CMK (cell line): Measurements from ENCODE around the gene CDKAL1.
"Not testable (repeated sequence)": the region's sequence is repeated elsewhere in the genome, so short reads cannot be mapped to it uniquely, and the experiment has no call there.

Experiments
- DNase-seq: peaks from one replicate; pipeline ENCODE4 v3.0.0-alpha.2; 2010; ENCODE audit warnings: low read depth

The CDKAL1 gene

DNA sequence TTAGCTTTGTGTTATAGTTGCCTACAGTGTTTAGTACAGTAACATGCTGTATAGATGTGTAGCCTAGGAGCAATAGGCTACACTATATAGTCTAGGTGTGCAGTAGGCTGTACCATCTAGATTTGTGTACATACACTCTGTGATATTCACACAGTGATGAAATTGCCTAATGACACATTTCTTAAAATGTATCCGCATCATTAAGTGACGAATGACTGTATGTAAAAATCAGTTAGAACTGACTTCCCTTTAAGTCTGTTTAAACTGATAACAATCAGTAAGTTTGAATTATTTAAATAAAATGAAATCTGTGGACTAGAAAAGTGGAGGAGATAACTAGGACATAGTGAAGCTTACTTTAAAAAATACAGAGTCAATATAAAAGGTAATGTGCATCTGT is 176.1 kb downstream of the CDKAL1 start:
- no peak for DNase-seq

- no peak for DNase-seq
Observed at GRCh38 chr6:20711518-20711917, 177.3 kb downstream of the CDKAL1 start.

GRCh38 chr6:20712011-20712410 is 177.8 kb downstream of the CDKAL1 start:
- DNase-seq: no peak

- DNase-seq: no peak
Observed at GRCh38 chr6:20715135-20715806, 181.0 kb downstream of the CDKAL1 start.

DNA sequence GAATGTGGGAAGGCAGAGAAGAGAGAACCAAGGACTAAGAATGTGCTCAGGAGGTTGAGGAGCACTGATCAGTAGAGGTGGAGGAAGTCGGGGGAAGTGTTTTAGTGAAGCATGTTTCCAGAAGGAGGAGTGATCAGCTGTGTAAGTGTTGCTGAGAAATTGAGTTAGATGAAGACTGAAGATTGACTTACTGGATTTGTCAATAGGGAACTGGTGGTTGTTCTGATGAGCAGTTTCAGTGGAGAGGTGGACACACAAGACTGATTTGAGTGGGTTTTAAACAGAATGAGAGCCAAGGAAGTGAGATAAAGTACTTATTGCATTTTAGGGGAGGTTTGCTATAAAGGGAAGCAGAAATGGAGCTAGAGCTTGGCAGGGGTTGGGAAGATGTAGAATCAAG is 182.6 kb downstream of the CDKAL1 start:
- peak; percentile 31 for DNase-seq

DNA sequence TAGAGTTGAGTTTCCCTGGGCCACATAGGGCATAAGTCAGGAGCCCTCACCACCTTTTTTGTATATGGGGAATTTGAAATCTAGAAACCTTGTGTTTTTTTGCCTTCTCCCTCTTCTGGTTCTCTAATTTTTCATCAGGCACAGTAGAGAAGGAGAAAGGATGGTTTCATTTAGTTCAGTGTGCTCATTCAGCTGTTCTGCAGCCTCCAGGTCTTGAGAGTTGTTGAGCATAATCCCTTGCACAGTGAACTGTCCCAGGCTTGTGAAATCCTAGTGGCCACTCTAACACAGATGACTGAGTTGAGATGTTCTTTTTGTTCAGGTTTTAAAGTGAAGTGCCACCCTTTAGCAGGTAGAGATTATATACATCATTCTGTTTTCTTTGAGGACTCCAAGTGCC is 183.5 kb downstream of the CDKAL1 start:
- no peak for DNase-seq

GRCh38 chr6:20718705-20719653 is 184.7 kb downstream of the CDKAL1 start:
- no peak for DNase-seq

DNA sequence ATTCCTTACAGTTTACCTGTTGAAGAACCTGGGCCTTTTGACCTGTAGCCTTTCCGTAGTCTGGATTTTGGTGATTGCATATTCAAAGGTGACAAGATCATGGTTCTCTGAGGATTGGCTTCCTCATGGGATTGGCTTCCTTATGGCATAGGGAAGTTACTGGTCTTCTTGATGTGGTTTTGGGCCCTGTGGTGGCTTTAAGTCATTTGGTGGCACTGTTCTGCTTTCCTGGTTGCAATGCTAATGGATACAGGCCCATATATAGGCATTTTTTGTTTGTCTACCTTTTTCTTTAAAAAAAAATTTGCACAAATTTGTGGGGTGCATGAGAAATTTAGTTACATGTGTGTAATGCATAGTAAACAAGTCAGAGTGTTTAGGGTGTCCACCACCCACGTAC is 185.7 kb downstream of the CDKAL1 start:
- DNase-seq: no peak

GRCh38 chr6:20721121-20721520 is 186.9 kb downstream of the CDKAL1 start:
- DNase-seq: not testable (repeated sequence)

GRCh38 chr6:20722455-20722854 is 188.2 kb downstream of the CDKAL1 start:
- no peak for DNase-seq

GRCh38 chr6:20723236-20723635 is 189.0 kb downstream of the CDKAL1 start:
- no peak for DNase-seq

GRCh38 chr6:20724443-20725190 is 190.4 kb downstream of the CDKAL1 start:
- DNase-seq: no peak

GRCh38 chr6:20725235-20725634 is 191.0 kb downstream of the CDKAL1 start:
- DNase-seq: not testable (repeated sequence)

DNA sequence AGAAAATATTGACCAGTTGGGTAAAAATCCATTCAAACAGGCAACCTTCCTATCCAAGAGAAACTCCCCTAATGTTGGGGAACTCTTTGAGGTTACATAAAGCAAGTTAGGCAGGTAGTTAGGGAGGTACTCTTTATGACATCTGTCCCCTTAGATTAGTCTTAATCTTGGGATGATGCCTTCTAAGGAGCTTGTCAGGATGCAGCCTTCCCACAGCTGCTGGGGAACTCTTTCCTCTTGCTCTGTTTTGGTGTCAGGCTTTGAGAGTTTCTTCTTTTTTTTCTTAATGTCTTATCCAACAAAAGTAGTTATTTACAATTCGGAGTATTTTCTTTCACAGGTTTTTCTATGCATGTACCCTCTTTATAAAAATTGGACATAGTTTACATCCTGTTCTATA is 194.8 kb downstream of the CDKAL1 start:
- DNase-seq: no peak

- DNase-seq: not testable (repeated sequence)
Observed at GRCh38 chr6:20732362-20732761, 198.1 kb downstream of the CDKAL1 start.

DNA sequence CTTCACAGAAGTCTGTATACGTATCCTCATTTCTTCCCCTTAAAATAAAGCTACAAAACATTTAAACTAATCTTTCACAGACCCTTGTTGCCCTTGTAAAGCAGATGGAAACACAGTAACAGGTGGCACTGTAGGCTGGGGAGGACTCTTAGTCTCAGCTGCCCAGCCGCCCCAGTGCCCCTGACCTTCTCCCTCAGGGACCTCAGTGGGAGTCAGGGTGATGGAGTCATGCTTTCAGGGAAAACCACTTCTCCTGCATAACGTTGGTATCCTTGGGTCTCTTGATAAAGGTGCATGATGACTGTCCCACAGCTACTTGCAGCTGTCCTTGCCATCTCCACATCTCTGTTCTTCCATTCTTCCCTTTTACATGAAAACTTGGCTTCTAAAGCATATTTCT is 198.6 kb downstream of the CDKAL1 start:
- no peak for DNase-seq

DNA sequence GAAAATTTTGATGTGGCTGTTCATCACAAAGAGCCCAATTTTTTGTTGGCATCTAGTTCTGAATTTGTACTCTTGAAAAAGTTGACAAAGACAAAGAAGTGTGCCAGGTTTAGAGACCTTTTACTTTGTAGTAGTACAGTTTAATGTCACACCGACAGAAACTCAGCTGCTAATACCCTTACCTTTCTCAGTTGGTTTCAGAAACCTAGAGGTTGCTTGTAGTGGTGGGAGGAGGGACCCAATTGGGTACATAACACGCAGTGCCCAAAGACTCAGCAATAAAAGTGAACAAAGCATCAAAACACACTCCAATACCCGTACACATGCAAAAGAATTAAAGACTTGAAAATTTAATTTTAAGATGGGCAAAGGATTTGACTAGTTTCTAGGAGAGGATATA is 203.7 kb downstream of the CDKAL1 start:
- DNase-seq: no peak

- DNase-seq: no peak
Observed at GRCh38 chr6:20740088-20740487, 205.8 kb downstream of the CDKAL1 start.

DNA sequence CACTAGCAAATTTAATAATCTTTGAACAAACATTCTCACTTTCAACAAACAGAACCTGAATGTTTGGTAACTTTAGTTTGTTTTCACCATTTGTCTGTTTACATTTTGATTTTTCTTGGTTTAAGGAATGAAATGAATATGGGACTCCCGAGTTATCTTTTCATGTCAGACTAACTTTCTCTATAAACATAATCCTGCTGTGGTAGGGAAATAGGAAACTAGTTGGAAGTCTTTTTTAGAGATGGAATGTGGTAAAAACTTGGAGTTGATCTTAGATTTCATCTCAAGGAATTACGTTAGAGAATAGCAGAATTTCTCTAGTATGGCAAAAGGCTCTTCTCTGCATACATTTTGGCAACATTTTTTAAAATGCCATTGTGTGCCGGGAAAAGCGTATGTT is 206.5 kb downstream of the CDKAL1 start:
- no peak for DNase-seq

DNA sequence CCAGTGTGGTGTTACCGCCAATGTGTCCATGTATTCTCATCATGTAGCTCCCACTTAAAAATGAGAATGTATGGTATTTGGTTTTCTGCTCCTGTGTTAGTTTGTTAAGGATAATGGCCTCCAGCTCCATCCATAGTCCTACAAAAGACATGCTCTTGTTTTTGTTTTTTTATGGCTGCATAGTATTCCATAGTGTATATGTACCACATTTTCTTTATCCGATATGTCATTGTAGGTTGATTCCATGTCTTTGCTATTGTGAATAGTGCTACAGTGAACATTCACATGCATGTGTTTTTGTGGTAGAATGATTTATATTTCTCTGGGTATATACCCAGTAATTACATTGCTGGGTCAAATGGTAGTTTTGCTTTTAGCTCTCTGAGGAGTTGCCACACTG is 207.2 kb downstream of the CDKAL1 start:
- DNase-seq: no peak

DNA sequence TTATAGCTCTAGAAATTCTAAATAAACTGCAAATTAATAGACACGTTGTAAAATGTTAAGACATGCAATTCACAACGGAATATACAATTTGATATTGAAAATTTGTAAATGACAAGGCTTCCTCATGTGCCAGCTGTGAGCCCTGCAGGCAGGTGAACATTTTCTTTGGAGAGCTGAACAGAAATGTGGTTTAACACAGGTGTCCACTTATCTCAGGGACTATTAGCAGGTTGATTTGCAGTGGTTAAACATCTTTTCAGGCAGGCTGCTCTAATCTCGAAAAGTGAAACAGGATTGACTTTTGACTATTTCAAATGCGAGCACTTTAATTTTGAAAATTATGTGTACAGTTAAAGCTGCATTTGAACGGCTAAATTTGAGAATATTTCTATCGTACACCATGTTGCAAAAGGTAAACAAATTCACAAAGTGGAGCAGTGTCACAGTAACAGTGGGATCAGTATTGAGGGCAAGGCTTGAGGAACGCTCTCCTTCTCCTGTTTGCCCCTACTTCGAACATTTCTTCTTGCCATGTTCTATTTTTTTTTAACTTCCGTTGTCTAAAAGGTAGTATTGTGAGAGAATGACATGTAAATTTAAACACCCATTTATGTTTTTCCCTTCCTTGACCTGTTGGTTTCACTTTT is 210.8 kb downstream of the CDKAL1 start:
- DNase-seq: no peak

GRCh38 chr6:20746024-20746423 is 211.8 kb downstream of the CDKAL1 start:
- DNase-seq: no peak
